ENCODE results near the gene ZBTB39.

DNA sequence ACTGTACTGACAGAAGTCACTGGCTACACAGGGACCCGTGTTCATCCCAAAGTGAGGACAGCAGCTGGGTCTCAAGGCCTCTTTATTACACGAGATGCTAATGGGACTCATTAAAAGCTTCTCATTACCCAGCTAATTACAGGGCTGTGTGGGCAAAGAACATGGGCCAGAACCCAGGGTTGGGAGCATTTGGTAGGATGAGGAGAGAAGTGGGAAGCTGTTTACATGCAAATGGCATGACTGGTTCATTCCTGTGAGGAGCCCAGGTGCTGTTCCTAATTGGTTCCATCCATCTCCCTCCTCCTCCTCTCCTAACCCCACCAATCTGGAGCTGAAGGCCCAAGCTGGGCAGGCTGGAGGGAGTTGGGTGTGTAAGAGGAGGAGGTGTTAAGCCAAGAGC, 18.9 kb upstream of the ZBTB39 start:
- TF ChIP-seq, protein P1, sequence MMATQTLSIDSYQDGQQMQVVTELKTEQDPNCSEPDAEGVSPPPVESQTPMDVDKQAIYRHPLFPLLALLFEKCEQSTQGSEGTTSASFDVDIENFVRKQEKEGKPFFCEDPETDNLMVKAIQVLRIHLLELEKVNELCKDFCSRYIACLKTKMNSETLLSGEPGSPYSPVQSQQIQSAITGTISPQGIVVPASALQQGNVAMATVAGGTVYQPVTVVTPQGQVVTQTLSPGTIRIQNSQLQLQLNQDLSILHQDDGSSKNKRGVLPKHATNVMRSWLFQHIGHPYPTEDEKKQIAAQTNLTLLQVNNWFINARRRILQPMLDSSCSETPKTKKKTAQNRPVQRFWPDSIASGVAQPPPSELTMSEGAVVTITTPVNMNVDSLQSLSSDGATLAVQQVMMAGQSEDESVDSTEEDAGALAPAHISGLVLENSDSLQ (IDR thresholded peaks at IDR 0.05), result no peak
- TF ChIP-seq SUZ12 (IDR thresholded peaks at IDR 0.05), result no peak
- no peak for TF ChIP-seq HDGF (IDR thresholded peaks at IDR 0.05; ENCODE audit: borderline replicate concordance)
- no peak for TF ChIP-seq SP1 (IDR thresholded peaks at IDR 0.05)
- no peak for TF ChIP-seq ELF4 (IDR thresholded peaks at IDR 0.05)
- TF ChIP-seq BHLHE40 (IDR thresholded peaks at IDR 0.05; ENCODE audit: borderline replicate concordance), result no peak
- no peak for TF ChIP-seq FOXK2 (IDR thresholded peaks at IDR 0.05)
- no peak for TF ChIP-seq CTBP1 (IDR thresholded peaks at IDR 0.05; ENCODE audit: borderline replicate concordance)
- no peak for TF ChIP-seq FOXA1 (IDR thresholded peaks at IDR 0.05)
- no peak for TF ChIP-seq ARNT (IDR thresholded peaks at IDR 0.05)
- no peak for TF ChIP-seq TARDBP (IDR thresholded peaks at IDR 0.05)

Measured in HEK293T (cell line).